Activated naive CD8-positive, alpha-beta T cell treated with anti-CD3 and anti-CD28 coated beads, Interleukin-2, amount 50 U/mL, for 16 hours (primary cell): ENCODE measurements around the gene CASP2.
"Not testable (repeated sequence)": the region's sequence is repeated elsewhere in the genome, so short reads cannot be mapped to it uniquely, and the experiment has no call there.

Experiments
- DNase-seq: peaks from one replicate; pipeline ENCODE4 v3.0.0-alpha.2; 2020; ENCODE audit warnings: low read depth, low spot score

The CASP2 gene

DNA sequence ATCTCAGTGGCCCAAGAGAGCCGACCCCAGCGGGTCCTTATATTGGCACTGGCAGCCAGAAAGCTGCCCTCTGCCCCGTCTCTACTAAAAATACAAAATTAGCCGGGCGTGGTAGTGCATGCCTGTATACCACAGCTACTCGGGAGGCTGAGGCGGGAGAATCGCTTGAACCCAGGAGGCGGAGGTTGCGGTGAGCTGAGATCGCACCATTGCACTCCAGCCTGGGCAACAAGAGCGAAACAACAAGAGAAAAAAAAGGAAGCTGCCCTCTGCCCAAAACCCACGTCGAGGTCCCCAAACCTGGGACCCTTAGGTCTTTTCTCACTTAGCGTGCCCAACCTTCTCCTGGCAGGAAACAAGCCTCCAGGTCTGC, 24.0 kb upstream of the CASP2 start:
- DNase-seq = not testable (repeated sequence)

DNA sequence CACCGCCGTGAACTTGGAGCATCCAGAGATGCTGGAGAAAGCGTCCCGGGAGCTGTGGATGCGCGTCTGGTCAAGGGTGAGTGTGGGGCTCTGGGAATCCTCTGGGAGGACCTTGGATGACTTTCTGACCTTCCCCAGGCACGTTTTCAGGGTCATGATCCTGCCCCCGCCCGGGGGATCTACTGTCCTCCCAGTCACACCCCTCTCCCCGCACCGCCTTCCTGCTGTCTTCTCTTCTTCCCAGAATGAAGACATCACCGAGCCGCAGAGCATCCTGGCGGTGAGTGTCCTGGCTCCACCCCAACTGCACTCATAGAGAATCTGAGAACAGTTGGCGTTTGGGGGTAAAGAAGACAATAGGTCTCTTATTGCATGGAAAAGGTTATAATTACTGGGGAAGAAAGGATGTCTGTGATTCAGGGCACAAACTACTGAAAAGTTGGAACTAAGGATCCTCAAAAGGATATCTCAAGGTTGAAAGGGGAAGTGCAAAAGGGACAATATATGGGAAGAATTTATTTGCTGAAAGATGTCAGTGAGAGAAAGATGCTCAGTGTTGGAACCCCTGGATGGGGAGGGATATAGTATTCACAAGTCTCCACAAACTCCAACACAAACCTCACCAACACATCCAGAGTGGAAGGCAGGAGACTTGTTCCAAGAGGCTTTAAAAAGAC, 23.0 kb upstream of the CASP2 start:
- DNase-seq = no peak

DNA sequence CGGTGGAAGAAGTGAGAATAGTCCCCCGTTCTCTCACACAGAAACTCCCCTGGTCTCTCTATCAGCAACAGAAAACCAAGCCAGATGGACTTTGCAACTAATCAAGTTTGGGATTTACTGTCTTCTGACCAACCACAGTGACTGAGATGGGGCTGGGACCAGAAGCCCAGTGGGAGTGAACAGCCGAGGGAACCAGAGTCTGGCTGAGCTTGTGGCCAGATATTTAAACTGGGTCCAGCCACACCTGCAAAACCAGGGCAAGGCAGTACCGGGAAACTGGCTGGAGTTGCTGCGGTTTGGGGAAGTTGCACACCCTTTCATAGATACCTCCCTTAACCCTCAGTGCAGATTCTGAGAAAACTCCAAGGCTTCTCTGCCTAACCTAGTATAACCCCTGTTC, 18.9 kb upstream of the CASP2 start:
- DNase-seq = no peak

DNA sequence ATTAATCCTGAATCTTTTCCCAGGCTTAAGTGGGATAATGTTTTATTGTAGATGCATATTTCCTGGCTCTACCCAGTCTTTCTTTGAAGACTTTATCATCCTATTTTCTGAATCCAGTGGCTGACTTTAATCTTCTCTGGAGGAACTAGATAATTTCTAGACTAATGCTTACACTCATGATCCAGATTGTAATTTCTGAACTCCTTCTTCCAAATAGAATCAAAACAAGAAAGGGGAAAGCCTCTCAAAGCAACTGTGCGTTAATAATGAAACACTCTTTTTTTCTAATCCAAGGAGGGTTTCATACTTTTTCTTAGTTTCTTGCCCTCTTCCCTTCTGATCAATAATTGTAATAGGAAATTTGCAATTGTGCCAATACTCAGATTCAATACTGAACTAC, 16.9 kb upstream of the CASP2 start:
- no peak for DNase-seq

DNA sequence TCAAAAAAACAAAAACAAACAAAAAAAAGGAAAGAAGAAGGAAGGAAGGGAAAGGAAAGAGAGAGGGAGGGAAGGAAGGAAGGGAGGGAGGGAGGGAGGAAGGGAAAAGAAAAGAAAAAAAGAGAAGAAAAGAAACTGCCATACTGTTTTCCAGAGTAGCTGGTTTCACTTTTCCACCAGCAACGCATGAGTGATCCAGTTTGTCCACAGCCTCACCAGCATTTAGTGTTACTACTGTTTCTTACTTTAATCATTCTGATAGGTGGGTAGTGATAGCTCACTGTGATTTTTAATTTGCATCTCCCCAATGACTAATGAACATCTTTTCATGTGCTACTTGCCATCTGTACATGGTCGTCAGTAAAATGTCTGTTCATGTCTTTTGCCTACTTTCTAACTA, 15.3 kb upstream of the CASP2 start:
- DNase-seq = no peak

DNA sequence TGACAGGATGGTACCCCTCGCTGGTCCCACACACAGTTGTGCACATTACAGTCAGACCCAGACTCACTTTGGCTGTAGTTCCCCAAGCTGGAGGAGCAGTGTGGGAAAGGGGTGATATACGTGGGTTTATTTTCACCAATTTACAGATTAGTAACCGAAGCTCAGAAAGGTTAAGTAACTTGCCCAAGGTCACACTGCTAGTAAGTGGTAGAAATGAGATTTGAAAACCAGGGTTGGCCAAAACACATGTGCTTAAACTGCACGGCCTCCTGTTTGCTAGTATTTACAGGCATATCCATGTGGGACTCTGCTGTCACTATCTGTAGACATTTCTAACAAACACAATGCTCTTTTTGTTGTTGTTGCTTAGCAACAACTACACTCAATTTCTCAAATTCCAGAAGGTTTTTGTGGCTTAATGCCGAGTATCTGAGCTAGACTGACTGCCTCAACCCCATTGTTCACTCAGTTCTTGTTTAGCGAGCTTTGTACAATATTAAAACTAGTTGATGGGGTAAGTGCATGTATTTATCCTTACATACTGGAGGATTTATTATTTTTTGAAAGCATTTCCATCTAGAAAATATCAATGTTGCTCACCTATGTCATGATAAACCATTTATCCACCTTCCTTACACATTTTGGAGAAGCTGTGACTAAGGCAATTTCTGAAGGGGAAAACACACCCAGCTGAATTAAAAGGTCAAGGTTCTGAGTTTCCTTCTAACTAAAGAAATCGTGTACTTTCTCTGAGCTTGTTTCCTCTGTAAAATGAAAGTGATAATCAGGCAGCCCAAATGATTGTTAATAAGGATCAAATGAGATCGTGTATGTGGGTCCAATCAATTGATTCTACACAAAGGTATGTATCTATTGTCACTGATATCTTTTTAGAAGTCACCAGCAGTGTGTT, 8.7 kb upstream of the CASP2 start:
- no peak for DNase-seq

DNA sequence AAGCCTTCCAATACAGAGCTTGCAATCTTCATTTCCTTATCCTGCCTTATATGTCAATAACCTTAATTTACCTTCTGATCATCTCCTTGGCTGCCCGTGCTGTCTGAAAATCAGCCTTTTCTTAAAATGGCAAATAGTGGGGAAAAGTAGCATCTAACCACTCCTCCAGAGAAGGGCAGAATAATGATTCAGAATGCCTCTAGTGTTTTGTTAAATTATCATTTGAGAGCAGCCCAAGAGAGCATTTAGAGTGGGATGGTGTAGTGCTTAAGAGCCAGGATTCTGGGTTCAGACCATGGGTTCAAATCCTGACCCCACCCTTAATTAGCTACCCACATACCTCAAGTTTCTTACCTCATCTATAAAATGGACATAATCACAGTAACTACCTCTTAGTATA, 8.0 kb upstream of the CASP2 start:
- no peak for DNase-seq

DNA sequence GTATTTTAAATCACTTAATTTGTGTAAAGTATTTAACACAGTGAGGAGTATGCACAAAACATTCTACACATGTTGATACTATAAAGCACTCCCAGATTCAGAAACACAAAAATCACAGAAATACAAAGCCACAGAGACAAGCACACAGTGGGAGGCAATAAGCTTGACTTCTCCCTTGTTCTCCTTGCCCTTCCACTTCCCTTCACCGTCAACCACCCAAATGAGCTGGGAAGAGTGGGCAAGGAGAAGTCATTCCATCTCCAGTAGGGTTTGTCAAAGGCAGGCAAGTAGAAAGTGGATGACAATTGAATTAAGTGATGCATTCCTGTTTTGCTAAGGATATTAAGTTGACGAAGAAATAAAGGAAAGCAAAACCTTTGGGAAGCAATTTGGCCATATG, 7.6 kb upstream of the CASP2 start:
- no peak for DNase-seq

DNA sequence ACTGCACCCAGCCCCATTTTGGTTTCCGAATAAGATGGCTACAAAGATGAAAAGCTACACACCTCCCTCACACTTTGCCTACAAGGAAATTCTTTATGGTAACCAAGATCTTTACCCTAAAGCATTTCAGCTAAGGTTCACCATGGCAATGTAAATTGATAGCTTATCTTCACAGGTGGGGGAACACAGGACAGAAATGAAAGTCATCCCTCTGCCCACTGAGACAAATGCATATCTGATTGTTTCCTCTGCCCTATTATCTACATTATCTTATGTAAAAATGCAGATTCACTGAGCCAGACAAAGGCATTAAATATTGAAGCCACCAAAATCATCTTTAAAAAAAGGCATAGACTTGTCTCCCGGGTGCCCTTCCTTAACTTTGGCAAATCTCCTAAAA, 6.6 kb upstream of the CASP2 start:
- no peak for DNase-seq

DNA sequence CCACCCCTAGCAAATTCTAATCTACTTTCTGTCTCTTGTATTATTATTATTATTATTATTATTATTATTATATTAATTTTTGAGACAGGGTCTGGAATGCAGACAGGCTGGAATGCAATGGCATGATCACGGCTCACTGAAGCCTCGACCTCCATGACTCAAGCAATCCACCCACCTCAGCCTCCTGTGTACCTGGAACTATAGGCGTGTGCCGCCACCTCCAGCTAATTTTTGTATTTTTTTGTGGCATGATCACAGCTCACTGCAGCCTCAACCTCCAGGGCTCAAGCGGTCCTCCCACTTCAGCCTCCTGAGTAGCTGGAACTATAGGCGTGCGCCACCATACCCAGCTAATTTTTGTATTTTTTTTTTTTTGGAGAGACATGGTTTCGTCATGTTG, 6.0 kb upstream of the CASP2 start:
- DNase-seq = no peak

DNA sequence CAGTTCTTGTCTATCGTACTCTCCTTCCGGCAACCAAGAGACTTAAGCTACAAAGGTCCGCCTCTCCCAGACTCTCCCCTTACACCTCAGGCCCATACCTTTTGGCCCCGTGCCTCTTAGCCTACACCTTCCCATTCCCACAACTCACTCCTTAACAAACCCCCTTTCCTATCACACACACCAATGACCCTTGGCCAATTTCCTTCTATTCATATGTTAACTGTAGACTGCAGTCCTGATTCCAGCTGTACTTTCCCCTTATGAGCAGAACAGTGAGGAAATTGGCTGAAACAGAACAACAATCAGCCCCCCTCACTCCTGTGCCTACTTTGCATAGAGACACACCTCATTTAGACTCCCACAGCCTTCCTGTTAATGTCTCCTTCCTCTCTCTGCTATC, 4.8 kb upstream of the CASP2 start:
- no peak for DNase-seq

DNA sequence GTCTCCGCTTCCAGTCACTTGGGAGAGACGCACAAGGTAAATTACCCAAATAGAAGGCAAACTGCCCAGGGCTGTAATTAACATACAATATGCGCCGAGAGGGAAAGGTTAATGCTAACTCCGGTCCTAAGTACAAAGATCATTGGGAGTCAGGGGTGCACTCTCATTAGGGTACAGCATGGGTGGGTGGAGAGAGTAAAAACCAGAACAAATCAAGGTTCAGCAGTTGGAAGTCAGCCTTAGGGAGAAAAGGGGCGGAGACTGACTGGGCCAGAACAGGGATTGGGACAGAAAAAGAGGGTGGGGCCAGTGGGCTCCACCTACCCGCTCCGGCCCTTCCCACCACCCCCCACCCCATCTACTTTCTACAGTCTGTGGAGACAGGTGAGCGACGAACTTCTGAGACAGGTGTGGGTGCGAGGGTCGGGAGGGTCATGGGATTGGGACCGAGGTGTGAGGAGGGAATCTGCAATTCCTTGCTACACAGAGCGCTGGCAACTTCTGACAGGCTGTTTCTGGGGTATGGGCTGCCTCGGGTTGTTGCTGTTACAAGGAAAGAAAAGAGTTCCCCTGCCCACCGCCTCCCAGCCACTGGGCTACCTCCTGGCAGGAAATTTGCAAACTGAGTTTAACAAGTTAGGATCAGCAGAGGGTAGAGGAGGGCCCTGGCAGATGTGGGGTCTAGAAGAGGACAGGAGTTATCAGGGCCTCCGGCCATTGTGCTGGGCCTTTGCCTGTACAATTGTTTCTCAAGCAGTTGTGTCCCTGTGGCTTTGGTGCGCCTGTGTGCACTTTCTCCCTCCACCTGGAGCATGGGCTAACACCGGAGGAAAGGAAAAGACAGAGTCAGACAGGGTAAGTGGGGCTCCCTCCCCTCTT, 3.3 kb upstream of the CASP2 start, which contains the start of gene TMEM139:
Gene TMEM139, plus strand, starts transcription at position 368 of the 879 bp plus-strand sequence. CDS start 1,000 bp downstream, outside the sequence.
- DNase-seq = no peak

DNA sequence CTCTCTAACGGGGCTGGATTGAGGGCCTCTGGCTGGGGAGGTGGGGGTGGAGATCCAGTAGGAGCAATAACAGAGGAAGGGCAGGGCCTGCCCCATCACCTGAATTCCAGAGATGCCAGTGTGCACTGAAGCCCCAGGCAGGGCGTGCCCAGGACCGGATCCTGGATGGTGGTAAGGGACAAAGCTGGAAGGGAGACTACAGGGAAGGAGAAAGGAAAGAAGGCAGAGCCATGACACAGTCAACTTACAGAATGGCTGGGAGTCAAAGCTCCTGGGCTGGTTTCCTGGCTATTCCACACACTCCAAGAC, 2.7 kb upstream of the CASP2 start:
- no peak for DNase-seq

DNA sequence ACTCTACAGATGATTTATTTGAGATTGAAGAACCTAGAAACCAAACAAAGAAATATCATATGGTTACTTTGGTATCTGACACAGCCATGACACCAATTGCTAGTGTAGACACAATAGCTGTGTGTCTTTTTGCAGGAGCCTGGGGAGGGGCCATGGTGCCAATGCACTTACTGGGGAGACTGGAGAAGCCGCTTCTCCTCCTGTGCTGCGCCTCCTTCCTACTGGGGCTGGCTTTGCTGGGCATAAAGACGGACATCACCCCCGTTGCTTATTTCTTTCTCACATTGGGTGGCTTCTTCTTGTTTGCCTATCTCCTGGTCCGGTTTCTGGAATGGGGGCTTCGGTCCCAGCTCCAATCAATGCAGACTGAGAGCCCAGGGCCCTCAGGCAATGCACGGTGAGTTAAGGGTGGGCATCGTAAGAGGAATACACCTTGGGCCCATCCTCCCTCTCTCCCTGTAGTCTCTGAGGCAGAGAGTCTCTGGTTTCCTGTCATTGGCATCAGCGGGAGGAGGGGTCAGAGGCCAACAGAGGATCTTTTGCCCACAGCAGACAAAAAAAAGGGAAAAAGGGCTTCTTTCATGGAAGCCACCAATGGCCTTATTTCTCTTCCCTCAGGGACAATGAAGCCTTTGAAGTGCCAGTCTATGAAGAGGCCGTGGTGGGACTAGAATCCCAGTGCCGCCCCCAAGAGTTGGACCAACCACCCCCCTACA, 2.2 kb upstream of the CASP2 start:
- no peak for DNase-seq

DNA sequence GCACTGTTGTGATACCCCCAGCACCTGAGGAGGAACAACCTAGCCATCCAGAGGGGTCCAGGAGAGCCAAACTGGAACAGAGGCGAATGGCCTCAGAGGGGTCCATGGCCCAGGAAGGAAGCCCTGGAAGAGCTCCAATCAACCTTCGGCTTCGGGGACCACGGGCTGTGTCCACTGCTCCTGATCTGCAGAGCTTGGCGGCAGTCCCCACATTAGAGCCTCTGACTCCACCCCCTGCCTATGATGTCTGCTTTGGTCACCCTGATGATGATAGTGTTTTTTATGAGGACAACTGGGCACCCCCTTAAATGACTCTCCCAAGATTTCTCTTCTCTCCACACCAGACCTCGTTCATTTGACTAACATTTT, 1.6 kb upstream of the CASP2 start:
- no peak for DNase-seq

DNA sequence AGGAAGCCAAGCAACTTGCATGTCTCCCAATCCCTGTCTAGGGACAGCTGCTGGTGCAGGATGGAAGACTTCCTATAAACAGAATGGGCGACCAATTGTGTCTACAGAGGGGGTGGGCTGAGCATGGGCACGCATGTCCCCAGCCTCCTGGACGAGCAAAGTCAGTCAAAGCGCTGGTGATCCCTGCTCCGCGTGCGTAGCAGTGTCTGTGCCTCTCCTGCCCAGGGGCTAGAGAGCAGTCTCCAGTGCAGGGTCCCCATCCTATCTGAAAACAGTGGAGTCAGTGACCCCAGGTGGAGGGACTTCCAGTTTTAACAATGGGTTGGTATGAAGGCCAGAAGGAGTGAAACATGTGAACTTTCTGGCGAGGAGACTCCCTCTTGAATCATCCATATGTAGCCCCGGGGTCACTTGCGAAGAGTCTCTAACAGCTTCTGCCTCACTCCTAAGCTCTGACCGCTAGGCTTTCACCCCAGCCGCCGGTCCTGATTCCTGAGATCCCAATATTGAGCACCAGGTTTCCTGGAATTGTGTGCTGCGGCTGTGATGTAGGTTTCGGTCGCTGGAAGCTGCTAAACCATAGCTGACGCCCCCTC, 714 bp upstream of the CASP2 start:
- DNase-seq = no peak

DNA sequence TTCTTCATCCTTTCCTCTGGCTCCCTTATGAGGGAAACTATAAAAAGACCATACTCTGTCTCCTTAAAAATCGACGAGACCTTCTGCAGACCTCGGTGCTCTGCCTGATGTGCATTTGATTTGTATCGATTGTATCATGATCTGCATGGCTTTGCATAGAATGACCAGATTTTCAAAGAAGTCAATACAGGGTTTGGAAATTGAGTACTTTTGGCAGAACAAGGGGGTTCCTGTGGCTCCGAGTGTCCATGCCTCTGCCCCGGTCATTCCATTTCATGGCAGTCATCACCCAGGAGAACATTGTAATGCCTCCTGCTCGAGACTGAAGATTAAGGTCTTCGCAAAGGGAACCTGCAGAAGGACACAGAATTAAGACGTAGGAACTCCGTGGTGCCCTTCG, 685 bp downstream of the CASP2 start:
- DNase-seq = no peak

DNA sequence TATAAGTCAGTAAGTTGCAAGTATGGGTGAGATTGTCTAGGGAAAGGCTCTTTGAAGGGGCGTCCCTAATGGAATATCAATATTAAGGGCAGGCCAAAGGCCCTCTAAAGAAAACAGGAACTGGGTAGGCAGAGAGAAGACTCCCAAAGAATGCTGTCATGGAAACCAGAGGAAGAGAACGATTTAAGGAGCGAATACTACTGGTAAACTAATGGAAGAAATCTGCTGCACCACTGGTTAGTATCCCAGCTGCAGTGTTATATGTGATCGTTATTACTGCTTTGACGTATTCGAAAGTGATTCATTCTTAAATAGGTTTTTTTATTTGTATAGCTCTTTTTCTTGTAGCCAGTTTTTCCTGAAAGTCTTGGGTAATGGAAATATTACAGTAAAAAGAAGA, 1.3 kb downstream of the CASP2 start:
- no peak for DNase-seq

DNA sequence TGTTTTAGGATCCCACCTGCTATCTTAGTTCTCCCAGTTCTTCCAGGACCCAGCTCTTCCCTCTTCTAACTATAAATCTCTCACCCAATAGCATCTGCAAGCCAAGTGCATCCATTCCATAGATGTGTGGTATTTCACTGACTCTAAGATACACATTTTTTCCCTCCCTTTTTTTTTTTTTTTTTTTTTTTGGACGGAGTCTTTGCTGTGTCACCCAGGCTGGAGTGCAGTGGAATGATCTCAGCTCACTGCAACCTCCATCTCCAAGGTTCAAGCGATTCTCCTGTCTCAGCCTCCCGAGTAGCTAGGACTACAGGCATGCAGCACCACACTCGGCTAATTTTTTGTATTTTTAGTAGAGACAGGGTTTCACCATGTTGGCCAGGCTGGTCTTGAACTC, 1.7 kb downstream of the CASP2 start:
- DNase-seq = not testable (repeated sequence)

DNA sequence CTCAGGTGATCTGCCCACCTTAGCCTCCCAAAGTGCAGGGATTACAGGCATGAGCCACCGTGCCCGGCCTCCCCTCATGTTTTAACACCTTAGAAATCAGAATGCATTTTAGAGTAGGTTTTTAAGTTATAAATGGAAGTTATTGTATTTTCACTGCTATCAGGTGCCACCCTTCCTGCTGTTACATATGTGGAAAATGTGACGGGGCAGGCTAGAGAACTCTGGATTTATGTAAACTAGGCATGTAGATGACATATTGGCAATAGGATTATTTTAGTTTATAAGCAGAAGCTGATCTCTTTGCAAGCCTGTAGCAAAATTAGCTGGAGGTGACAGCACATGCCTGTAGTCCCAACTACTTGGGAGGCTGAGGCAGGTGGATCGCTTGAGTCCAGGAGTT, 2.1 kb downstream of the CASP2 start:
- DNase-seq = no peak

DNA sequence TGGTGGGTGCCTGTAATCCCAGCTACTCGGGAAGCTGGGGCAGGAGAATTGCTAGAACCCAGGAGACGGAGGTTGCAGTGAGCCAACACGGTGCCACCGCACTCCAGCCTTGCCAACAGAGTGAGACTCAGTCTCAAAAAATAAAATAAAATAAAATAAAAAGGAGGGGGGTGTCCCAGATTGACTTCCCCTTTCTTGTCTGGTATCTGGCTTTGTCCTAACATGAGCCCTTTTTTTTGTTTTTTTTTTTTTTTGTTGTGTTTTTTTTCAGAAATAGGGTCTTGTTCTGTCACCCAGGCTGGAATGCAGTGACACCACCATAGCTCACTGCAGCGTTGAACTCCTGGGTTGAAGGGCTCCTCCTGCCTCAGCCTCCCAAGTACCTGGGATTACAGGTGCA, 4.7 kb downstream of the CASP2 start:
- no peak for DNase-seq
